DND-41 (cell line): ENCODE data around the gene CNKSR2.

ENCODE experiments used
- ATAC-seq: fragments of 200-7000 bp; cut with Tn5 transposase; 3 replicates; pipeline ENCODE4 v1.9.1; 2021; ENCODE audit warnings: low read depth; ENCODE audit not compliant: insufficient read depth
- DNase-seq: peaks from one replicate; pipeline ENCODE4 v3.0.0-alpha.2; 2020
- H2AFZ ChIP-seq: 2 replicates; pipeline ENCODE4 v1.6.0; 2012; ENCODE audit warnings: low read depth, low read length
- H3K27ac ChIP-seq: 2 replicates; pipeline ENCODE4 v1.5.1; 2012; ENCODE audit warnings: low read length, inconsistent platforms
- H3K27me3 ChIP-seq: fragments of 200-600 bp; sonication (generic); 2 replicates; pipeline ENCODE4 v1.6.0; 2012; ENCODE audit warnings: low read length, mild to moderate bottlenecking, inconsistent platforms; ENCODE audit not compliant: insufficient read depth, poor library complexity
- H3K36me3 ChIP-seq: 2 replicates; pipeline ENCODE4 v1.5.1; 2012; ENCODE audit warnings: low read length, inconsistent platforms; ENCODE audit not compliant: insufficient read depth
- H3K4me1 ChIP-seq: 2 replicates; pipeline ENCODE4 v1.5.1; 2012; ENCODE audit warnings: mild to moderate bottlenecking, low read length; ENCODE audit not compliant: insufficient read depth
- H3K4me2 ChIP-seq: 2 replicates; pipeline ENCODE4 v1.6.0; 2012; ENCODE audit warnings: mild to moderate bottlenecking, moderate library complexity, low read length, inconsistent platforms; ENCODE audit not compliant: insufficient read depth
- H3K4me3 ChIP-seq, 2 experiments: fragments of 200-600 bp in 1 of 2; shearing (Covaris generic) in 1 of 2; 2 replicates each; pipeline ENCODE4 v1.5.1; 2012 to 2016; ENCODE audit warnings: inconsistent platforms in 2 of 2, low read length in 2 of 2, mild to moderate bottlenecking in 2 of 2, low read depth in 1 of 2, moderate library complexity in 1 of 2
- H3K79me2 ChIP-seq: 2 replicates; pipeline ENCODE4 v1.6.0; 2012; ENCODE audit warnings: low read length, inconsistent platforms; ENCODE audit not compliant: insufficient read depth
- H3K9ac ChIP-seq: 2 replicates; pipeline ENCODE4 v1.6.0; 2012; ENCODE audit warnings: low read depth, mild to moderate bottlenecking, inconsistent platforms, low read length, moderate library complexity
- H3K9me3 ChIP-seq: 2 replicates; pipeline ENCODE4 v1.5.1; 2012; ENCODE audit warnings: low read length, moderate library complexity, mild to moderate bottlenecking, inconsistent platforms; ENCODE audit not compliant: insufficient read depth, severe bottlenecking
- H4K20me1 ChIP-seq: 2 replicates; pipeline ENCODE4 v1.6.0; 2012; ENCODE audit warnings: low read length; ENCODE audit not compliant: insufficient read depth
- EZH2 ChIP-seq: IDR thresholded peaks from 3 replicates; pipeline ENCODE4 v1.6.1; 2012; ENCODE audit warnings: borderline replicate concordance, low read depth, mild to moderate bottlenecking, moderate library complexity, low read length, inconsistent platforms; ENCODE audit not compliant: severe bottlenecking
- TF ChIP-seq, protein P1 (sequence below): IDR thresholded peaks from 2 replicates; pipeline ENCODE4 v1.5.1; 2012; ENCODE audit warnings: borderline replicate concordance, low read length, moderate library complexity, mild to moderate bottlenecking; ENCODE audit not compliant: poor library complexity, severe bottlenecking; ENCODE audit errors: extremely low read depth

CNKSR2 gene

DNA sequence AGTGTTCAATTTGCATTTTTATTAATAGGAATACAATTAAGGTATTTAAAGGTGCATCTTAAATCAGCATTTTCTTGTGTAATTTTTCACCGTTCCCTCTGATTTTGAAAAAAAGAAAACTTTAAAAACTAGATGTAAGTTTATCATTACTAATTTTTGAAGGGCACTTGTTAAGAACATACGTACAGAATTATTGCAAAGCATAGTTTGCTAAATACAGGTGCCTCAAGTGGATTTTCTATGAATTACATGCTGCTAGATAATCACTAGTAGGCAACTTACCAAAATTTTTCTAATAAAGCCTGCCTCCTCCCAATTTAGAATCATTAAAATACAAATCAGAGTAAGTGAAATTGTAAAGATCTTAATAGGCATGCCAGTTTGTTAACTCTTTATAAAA, 8.5 kb downstream of the CNKSR2 start:
- no peak overlapping the region for H3K27ac ChIP-seq
- H3K9ac ChIP-seq: no peak overlapping the region
- no peaks in the 10 kb centered on the region for H3K27me3 ChIP-seq
- no peaks in the 10 kb centered on the region for H4K20me1 ChIP-seq
- H3K36me3 ChIP-seq: no peaks in the 10 kb centered on the region
- H3K4me2 ChIP-seq: no peak overlapping the region
- H2AFZ ChIP-seq: no peak overlapping the region
- TF ChIP-seq, protein P1, sequence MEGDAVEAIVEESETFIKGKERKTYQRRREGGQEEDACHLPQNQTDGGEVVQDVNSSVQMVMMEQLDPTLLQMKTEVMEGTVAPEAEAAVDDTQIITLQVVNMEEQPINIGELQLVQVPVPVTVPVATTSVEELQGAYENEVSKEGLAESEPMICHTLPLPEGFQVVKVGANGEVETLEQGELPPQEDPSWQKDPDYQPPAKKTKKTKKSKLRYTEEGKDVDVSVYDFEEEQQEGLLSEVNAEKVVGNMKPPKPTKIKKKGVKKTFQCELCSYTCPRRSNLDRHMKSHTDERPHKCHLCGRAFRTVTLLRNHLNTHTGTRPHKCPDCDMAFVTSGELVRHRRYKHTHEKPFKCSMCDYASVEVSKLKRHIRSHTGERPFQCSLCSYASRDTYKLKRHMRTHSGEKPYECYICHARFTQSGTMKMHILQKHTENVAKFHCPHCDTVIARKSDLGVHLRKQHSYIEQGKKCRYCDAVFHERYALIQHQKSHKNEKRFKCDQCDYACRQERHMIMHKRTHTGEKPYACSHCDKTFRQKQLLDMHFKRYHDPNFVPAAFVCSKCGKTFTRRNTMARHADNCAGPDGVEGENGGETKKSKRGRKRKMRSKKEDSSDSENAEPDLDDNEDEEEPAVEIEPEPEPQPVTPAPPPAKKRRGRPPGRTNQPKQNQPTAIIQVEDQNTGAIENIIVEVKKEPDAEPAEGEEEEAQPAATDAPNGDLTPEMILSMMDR: peak; percentile 39
- TF ChIP-seq EZH2: no peak
- H3K79me2 ChIP-seq: no peaks in the 10 kb centered on the region; the same call in 1 of the 2 replicates
- no peak overlapping the region for H3K4me3 ChIP-seq
- no peaks in the 10 kb centered on the region for H3K4me1 ChIP-seq
- no peak for ATAC-seq
- DNase-seq: no peak
- H3K9me3 ChIP-seq: no peaks in the 10 kb centered on the region

DNA sequence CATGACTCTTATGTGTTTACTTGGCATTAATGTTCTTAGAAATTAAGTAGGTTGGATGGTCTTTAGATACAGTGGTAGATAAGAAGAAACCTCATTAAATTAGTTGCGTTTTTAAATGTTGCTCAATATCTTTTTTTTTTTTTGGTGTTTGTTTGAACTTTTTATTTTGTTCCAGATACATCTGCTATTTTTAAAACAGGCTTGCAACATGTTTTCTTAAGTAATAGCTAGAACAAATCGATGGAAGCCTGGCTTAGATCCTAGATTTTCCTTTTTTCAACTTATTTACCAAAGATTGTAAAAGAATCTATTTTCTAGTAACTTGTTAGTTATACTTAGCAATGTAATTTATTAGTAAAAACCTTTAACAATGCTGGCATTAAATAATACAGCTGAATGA, 9.3 kb downstream of the CNKSR2 start:
- TF ChIP-seq, protein P1: no peak
- TF ChIP-seq EZH2: no peak
- Histone ChIP-seq H4K20me1 (no peaks in the 10 kb centered on the region), H3K9ac (no peak overlapping the region), H3K36me3 (no peaks in the 10 kb centered on the region), H3K4me2 (no peak overlapping the region), H3K4me1 (no peaks in the 10 kb centered on the region), H3K9me3 (no peaks in the 10 kb centered on the region), H3K27ac (no peak overlapping the region), H3K27me3 (no peaks in the 10 kb centered on the region), H3K79me2 (no peaks in the 10 kb centered on the region; the same call in 1 of the 2 replicates), H3K4me3 (no peak overlapping the region), H2AFZ (no peak overlapping the region)
- no peak for DNase-seq
- no peak for ATAC-seq

DNA sequence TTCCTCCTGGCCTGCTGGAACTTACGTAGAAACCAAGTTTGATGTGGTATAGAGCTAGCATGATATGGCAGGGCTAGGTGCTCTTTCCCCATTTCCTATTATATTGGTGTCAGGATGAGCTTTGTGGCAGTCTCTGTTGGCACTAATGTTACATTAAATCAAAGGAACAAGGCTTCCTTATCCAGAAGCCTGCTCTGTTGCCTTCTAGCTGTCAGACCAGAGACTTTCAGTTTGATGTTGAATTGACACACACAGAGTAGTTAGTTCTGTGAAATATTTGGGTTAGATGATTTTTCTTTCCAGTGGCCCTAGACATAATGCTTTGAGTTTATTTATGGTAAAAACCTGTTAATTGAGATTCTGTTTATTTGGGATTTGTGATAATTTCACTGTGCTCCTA, 10.0 kb downstream of the CNKSR2 start:
- Histone ChIP-seq H3K27ac (no peak overlapping the region), H3K79me2 (no peaks in the 10 kb centered on the region; the same call in 1 of the 2 replicates), H3K4me1 (no peaks in the 10 kb centered on the region), H3K4me3 (no peak overlapping the region), H3K27me3 (no peaks in the 10 kb centered on the region), H3K9me3 (no peaks in the 10 kb centered on the region), H3K4me2 (no peak overlapping the region), H2AFZ (no peak overlapping the region), H3K9ac (no peak overlapping the region), H4K20me1 (no peaks in the 10 kb centered on the region), H3K36me3 (no peaks in the 10 kb centered on the region)
- DNase-seq (no peak), ATAC-seq (no peak)
- TF ChIP-seq, protein P1: no peak
- no peak for TF ChIP-seq EZH2

DNA sequence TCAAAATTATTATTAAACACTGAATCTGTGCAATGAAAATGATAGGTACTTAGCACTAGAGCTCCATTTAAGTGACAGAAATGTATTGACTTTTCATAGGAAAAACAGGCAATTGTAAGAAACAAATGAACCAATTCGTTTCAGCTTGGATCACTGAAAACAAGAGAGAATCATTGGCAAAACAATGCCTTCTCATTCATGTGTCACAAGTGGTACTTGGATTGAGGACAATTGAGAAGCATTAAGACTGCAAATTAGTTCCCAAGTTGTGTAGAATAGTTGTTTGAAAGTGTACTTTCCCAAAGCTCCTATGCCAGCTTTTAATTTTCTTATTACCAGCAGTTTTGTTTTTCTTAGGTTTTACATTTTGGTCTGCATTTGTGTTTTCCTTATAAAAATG, 20.6 kb downstream of the CNKSR2 start:
- DNase-seq (no peak), ATAC-seq (no peak)
- Histone ChIP-seq H3K4me1 (no peaks in the 10 kb centered on the region), H3K9me3 (peaks cover 3% of the 10 kb centered on the region), H3K9ac (no peak overlapping the region), H3K4me3 (no peak overlapping the region), H3K4me2 (no peak overlapping the region), H3K36me3 (no peaks in the 10 kb centered on the region), H3K79me2 (no peaks in the 10 kb centered on the region), H3K27ac (no peak overlapping the region), H3K27me3 (no peaks in the 10 kb centered on the region), H4K20me1 (no peaks in the 10 kb centered on the region), H2AFZ (no peak overlapping the region)
- TF ChIP-seq, protein P1: no peak
- no peak for TF ChIP-seq EZH2
